ENCODE data around the gene RHOU.

- no peak for TF ChIP-seq EP300 (IDR thresholded peaks at IDR 0.05)
- no peak for TF ChIP-seq CTCF (IDR thresholded peaks at IDR 0.05)
- no peak for TF ChIP-seq POLR2A (IDR thresholded peaks at IDR 0.05)
Measured at GRCh38 chr1:228755800-228756199, 20.5 kb downstream of the RHOU start.
